DOHH2 (cell line): ENCODE results near the gene ZW10.
"Not testable (repeated sequence)": the region's sequence is repeated elsewhere in the genome, so short reads cannot be mapped to it uniquely, and the experiment has no call there.

ENCODE experiments used
- H3F3A ChIP-seq: fragments of 200-600 bp; sonication (generic), shearing (Covaris generic); 2 replicates; pipeline ENCODE4 v1.6.0; 2016; ENCODE audit warnings: antibody characterized with exemption, mild to moderate bottlenecking; ENCODE audit not compliant: control insufficient read depth, insufficient read depth
- H3K27ac ChIP-seq: fragments of 200-600 bp; sonication (generic); 2 replicates; pipeline ENCODE4 v1.5.1; 2014; ENCODE audit warnings: low read depth, mild to moderate bottlenecking, low read length, moderate library complexity
- H3K27me3 ChIP-seq: fragments of 200-600 bp; sonication (generic); 2 replicates; pipeline ENCODE4 v1.6.1; 2014; ENCODE audit warnings: mild to moderate bottlenecking, low read length, mixed read lengths; ENCODE audit not compliant: control insufficient read depth
- H3K36me3 ChIP-seq: fragments of 200-600 bp; sonication (generic); 2 replicates; pipeline ENCODE4 v1.6.1; 2014; ENCODE audit warnings: mild to moderate bottlenecking, low read length, moderate library complexity, mixed read lengths; ENCODE audit not compliant: control insufficient read depth
- H3K4me1 ChIP-seq: fragments of 200-600 bp; sonication (generic); 2 replicates; pipeline ENCODE4 v1.6.1; 2014; ENCODE audit warnings: mild to moderate bottlenecking, low read length, mixed read lengths; ENCODE audit not compliant: control insufficient read depth
- H3K4me2 ChIP-seq: fragments of 200-600 bp; sonication (generic); 2 replicates; pipeline ENCODE4 v1.6.0; 2014; ENCODE audit warnings: mild to moderate bottlenecking, low read length, moderate library complexity
- H3K4me3 ChIP-seq: fragments of 200-600 bp; sonication (generic); 2 replicates; pipeline ENCODE4 v1.5.1; 2014; ENCODE audit warnings: mild to moderate bottlenecking, low read length, mixed read lengths
- H3K79me2 ChIP-seq: fragments of 200-600 bp; sonication (generic); 2 replicates; pipeline ENCODE4 v1.6.1; 2014; ENCODE audit warnings: mild to moderate bottlenecking, low read length, mixed read lengths; ENCODE audit not compliant: control insufficient read depth
- H3K9me2 ChIP-seq: fragments of 200-600 bp; sonication (generic); replicated peaks from 2 replicates; pipeline ENCODE4 v1.6.1; 2014; ENCODE audit warnings: mild to moderate bottlenecking, low read length, mixed read lengths; ENCODE audit not compliant: control insufficient read depth
- H3K9me3 ChIP-seq: fragments of 200-600 bp; sonication (generic); 2 replicates; pipeline ENCODE4 v1.6.1; 2014; ENCODE audit warnings: antibody characterized with exemption, low read length, mixed read lengths; ENCODE audit not compliant: control insufficient read depth, insufficient read depth
- H4K20me1 ChIP-seq: fragments of 200-600 bp; sonication (generic); 2 replicates; pipeline ENCODE4 v1.6.0; 2014; ENCODE audit warnings: low read depth, mild to moderate bottlenecking, antibody characterized with exemption, low read length, moderate library complexity; ENCODE audit not compliant: control insufficient read depth, insufficient read depth
- EZH2phosphoT487 ChIP-seq: fragments of 200-600 bp; sonication (generic); IDR thresholded peaks from 2 replicates; pipeline ENCODE4 v1.6.1; 2017; ENCODE audit warnings: borderline replicate concordance, mild to moderate bottlenecking, antibody characterized with exemption, low read length, moderate library complexity, mixed read lengths
- TF ChIP-seq, protein P1 (sequence below): fragments of 200-600 bp; sonication (generic); IDR thresholded peaks from one replicate; pipeline ENCODE4 v1.5.1; 2014; ENCODE audit warnings: antibody characterized with exemption, mild to moderate bottlenecking, low read depth, low read length; ENCODE audit not compliant: poor library complexity, severe bottlenecking

Gene ZW10

DNA sequence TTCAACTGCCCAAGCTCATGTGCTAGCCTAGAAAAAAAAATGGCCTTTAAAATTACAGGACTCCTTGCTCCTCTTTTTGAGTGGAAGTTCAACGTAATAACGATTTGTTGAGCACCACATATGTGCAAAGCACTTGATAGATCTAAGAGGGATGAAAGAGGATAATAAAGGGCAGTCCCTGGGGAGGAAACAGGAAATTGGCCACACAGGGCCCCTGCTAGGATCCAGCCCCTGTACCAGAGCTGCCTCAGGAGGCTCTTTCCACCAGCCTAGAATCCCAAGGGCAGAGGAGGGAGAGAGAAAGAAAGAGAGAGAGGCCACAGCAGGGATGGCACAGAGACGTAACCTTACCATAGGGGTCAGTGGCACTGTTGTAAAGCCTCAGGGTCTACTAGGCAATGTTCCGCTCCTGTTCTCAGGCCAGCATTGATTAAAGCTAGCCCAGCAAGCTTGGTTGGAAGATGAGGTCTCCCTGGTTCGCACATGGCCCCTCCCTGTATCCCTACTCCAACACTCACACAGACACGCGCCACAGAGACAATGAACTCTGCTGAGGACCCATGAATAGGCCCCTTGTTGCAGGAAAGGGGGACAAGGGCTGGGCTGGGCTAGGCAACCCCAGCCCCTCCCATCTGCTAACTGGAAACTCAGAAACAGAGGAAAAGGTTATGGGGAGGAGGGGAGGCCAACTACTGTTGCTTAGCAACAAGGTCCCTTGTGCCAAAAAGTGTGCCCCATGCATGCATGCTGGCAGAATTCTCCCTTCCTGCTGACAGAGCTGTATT, 67.4 kb downstream of the ZW10 start, which contains the start of gene TMPRSS5:
Gene TMPRSS5, minus strand, starts transcription at position 438 of the 785 bp plus-strand sequence. Its CDS starts 84 bp downstream, at position 354.
- H3K9me2 ChIP-seq: no peaks in the 10 kb centered on the region
- no peak within 1 kb of the TSS for H3K4me3 ChIP-seq
- H3K4me2 ChIP-seq: no peak within 1 kb of the TSS
- H3K36me3 ChIP-seq: no peaks in the 10 kb centered on the region
- no peaks in the 10 kb centered on the region for H3K9me3 ChIP-seq
- H3F3A ChIP-seq: no peaks in the 10 kb centered on the region
- no peaks in the 10 kb centered on the region for H4K20me1 ChIP-seq
- H3K27ac ChIP-seq: no peak within 1 kb of the TSS
- H3K79me2 ChIP-seq: no peaks in the 10 kb centered on the region
- TF ChIP-seq, protein P1, sequence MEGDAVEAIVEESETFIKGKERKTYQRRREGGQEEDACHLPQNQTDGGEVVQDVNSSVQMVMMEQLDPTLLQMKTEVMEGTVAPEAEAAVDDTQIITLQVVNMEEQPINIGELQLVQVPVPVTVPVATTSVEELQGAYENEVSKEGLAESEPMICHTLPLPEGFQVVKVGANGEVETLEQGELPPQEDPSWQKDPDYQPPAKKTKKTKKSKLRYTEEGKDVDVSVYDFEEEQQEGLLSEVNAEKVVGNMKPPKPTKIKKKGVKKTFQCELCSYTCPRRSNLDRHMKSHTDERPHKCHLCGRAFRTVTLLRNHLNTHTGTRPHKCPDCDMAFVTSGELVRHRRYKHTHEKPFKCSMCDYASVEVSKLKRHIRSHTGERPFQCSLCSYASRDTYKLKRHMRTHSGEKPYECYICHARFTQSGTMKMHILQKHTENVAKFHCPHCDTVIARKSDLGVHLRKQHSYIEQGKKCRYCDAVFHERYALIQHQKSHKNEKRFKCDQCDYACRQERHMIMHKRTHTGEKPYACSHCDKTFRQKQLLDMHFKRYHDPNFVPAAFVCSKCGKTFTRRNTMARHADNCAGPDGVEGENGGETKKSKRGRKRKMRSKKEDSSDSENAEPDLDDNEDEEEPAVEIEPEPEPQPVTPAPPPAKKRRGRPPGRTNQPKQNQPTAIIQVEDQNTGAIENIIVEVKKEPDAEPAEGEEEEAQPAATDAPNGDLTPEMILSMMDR: no peak
- TF ChIP-seq EZH2phosphoT487: no peak
- H3K4me1 ChIP-seq: no peaks in the 10 kb centered on the region
- H3K27me3 ChIP-seq: 0 out of 2 replicates have a peak, but pooled peaks cover 2% of the 10 kb centered on the region

DNA sequence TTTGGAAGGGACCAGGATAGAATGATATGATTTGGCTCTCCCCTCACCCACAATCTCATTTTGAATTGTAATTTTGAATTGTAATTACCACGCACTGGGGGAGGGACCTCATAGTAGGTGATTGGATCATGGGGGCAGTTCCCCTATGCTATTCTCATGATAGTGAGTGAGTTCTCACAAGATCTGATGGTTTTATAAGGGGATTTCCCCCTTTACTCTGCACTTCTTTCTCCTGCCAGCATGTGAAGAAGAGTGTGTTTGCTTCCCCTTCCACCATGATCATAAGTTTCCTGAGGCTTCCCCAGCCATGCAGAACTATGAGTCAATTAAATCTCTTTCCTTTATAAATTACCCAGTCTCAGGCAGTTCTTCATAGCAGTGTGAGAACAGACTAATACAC, 69.9 kb downstream of the ZW10 start:
- H3K9me2 ChIP-seq, H3K9me3 ChIP-seq, H3K4me2 ChIP-seq, H3F3A ChIP-seq, H3K27ac ChIP-seq, H3K36me3 ChIP-seq, H3K4me1 ChIP-seq, H4K20me1 ChIP-seq, H3K79me2 ChIP-seq, H3K27me3 ChIP-seq, H3K4me3 ChIP-seq: not testable (repeated sequence)

DNA sequence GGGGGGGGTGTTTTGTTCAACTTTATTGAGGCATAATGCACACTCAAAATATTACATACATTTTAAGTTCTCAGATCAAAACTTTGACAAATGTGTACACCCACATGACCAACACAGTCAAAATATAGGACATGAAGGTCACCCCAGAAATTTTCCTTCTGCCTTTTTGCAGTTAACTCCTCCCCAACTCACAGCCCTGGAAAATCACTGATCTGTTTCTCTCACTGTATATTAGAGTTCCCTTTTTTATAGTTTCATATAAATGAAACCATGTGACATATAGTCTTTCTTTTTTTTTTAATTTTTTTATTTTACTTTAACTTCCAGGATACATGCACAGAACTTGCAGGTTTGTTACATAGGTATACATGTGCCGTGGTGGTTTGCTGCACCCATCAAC, 72.0 kb downstream of the ZW10 start:
- no peak overlapping the region for H3K4me2 ChIP-seq
- H3K4me1 ChIP-seq: no peaks in the 10 kb centered on the region
- no peak overlapping the region for H3K4me3 ChIP-seq
- no peak overlapping the region for H3K27ac ChIP-seq
- no peaks in the 10 kb centered on the region for H3K9me2 ChIP-seq
- no peaks in the 10 kb centered on the region for H3K36me3 ChIP-seq
- TF ChIP-seq, protein P1: no peak
- TF ChIP-seq EZH2phosphoT487: no peak
- no peaks in the 10 kb centered on the region for H3K9me3 ChIP-seq
- no peaks in the 10 kb centered on the region for H3K79me2 ChIP-seq
- H3K27me3 ChIP-seq: no peaks in the 10 kb centered on the region
- H4K20me1 ChIP-seq: no peaks in the 10 kb centered on the region
- H3F3A ChIP-seq: no peaks in the 10 kb centered on the region

DNA sequence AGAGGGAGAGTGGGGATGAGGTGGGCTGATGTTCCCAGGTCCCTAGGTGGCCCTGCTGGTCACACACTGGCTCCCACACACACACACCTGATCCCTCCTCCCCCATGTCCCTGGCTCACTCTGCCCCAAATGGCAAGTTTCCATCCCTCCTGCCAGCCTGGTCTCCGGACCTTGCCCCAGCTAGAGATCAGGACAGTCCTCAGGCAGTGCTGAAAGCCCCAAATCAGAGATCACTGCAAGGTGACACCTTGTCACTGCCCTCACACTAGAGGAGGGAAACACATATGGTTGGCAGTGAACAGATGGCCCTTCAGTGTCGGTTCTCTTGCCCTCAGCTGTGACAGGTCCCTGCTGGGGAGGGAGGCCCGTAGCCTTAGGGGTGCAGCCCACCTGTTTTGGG, 75.0 kb downstream of the ZW10 start:
- Histone ChIP-seq H3K27ac (no peak overlapping the region), H3K36me3 (no peaks in the 10 kb centered on the region), H3K4me1 (no peaks in the 10 kb centered on the region), H3K9me2 (no peaks in the 10 kb centered on the region), H3K79me2 (no peaks in the 10 kb centered on the region), H3K9me3 (no peaks in the 10 kb centered on the region), H4K20me1 (no peaks in the 10 kb centered on the region), H3K4me3 (no peak overlapping the region), H3K27me3 (no peaks in the 10 kb centered on the region), H3F3A (no peaks in the 10 kb centered on the region), H3K4me2 (no peak overlapping the region)
- TF ChIP-seq, protein P1: no peak
- no peak for TF ChIP-seq EZH2phosphoT487
